ENCODE measurements around the gene FAM24A. TPM values are rescaled to one million over a fixed set of nuclear protein-coding genes. Genes with fewer than 3 reads are reported as not detected.

FAM24A gene
- not detected for total RNA-seq
- polyA plus RNA-seq, result not detected
- long read RNA-seq, donor 1, result 0 reads
- long read RNA-seq, donor 2, result 0 reads
- long read RNA-seq, donor 3, result 0 reads
- long read RNA-seq, donor 4, result 0 reads
- long read RNA-seq, donor 5, result 0 reads
- long read RNA-seq, donor 6, result 0 reads
- long read RNA-seq, donor 7, result 0 reads
- long read RNA-seq, donor 8, result 0 reads
- long read RNA-seq, donor 9, result 0 reads
- long read RNA-seq, donor 10, result 0 reads

- no peaks in the 10 kb centered on the region for H3K4me1 ChIP-seq
- no peak for DNase-seq
- 53 to 78% (median 68%) methylated on average over 1 of the region's 1 CpG for WGBS, 5 donors
- H3K9me3 ChIP-seq, result no peaks in the 10 kb centered on the region
- TF ChIP-seq CTCF (IDR thresholded peaks at IDR 0.05), result no peak
- TF ChIP-seq EP300 (IDR thresholded peaks at IDR 0.05), result no peak
- TF ChIP-seq POLR2A (IDR thresholded peaks at IDR 0.05), result no peak
- TF ChIP-seq POLR2AphosphoS5 (IDR thresholded peaks at IDR 0.05), result no peak
- H3K27me3 ChIP-seq, result no peaks in the 10 kb centered on the region
- H3K36me3 ChIP-seq, result no peaks in the 10 kb centered on the region
- H3K4me3 ChIP-seq, result no peak within 1 kb of the TSS
- intact Hi-C loops (cut with DNase I; ENCODE audit: low total_unique reads), result no loop called here
- no peak within 1 kb of the TSS for H3K27ac ChIP-seq
Observed at GRCh38 chr10:122910310-122910709, at the start of gene FAM24A. TSS of gene FAM24A (plus strand) at chr10:122910610. CDS start at chr10:122911635, 1,025 bp downstream.

DNA sequence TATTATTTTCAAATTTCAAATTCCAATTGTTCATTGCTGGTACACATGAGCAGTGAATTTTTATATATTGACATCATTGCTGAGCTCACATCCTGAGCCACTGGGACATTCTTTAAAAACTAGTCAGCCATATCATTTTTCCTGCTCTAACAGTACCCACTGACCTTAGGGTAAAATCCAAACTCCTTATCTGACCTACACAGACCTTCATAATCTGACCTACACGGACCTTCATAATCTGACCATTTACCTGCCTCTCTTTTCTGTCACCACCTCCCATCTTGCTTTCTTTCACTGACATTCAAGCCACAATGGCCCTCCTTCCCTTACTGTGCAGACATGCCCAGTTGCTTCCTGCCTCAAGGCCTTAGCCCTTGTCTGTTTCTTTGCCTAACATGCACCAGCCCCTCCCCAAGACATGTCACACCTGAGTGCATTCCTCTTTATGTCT is 48.7 kb upstream of the FAM24A start:
- Histone ChIP-seq H3K27ac (no peak overlapping the region), H3K9me3 (no peaks in the 10 kb centered on the region), H3K4me3 (no peak overlapping the region), H3K27me3 (no peaks in the 10 kb centered on the region), H3K4me1 (peaks cover 0 to 6% (median 0%) of the 10 kb centered on the region in 4 donors), H3K36me3 (peaks cover 0 to 3% (median 0%) of the 10 kb centered on the region in 4 donors)
- no peak for DNase-seq
- intact Hi-C loops (cut with DNase I; ENCODE audit: low total_unique reads), result no loop called here
- 29 to 47% (median 43%) methylated on average over 1 of the region's 1 CpG for WGBS, 5 donors
- TF ChIP-seq POLR2A (IDR thresholded peaks at IDR 0.05) (no peak), EP300 (IDR thresholded peaks at IDR 0.05) (no peak), CTCF (IDR thresholded peaks at IDR 0.05) (no peak), POLR2AphosphoS5 (IDR thresholded peaks at IDR 0.05) (no peak)

GRCh38 chr10:122863216-122864193 is 46.9 kb upstream of the FAM24A start:
- TF ChIP-seq CTCF (IDR thresholded peaks at IDR 0.05), result no peak
- TF ChIP-seq EP300 (IDR thresholded peaks at IDR 0.05), result no peak
- no peak for TF ChIP-seq POLR2A (IDR thresholded peaks at IDR 0.05)
- TF ChIP-seq POLR2AphosphoS5 (IDR thresholded peaks at IDR 0.05), result no peak
- Histone ChIP-seq H3K36me3 (peaks cover 0 to 1% (median 0%) of the 10 kb centered on the region in 4 donors), H3K4me3 (no peak overlapping the region), H3K4me1 (peaks cover 0 to 11% (median 0%) of the 10 kb centered on the region in 4 donors), H3K9me3 (no peaks in the 10 kb centered on the region), H3K27me3 (no peaks in the 10 kb centered on the region), H3K27ac (no peak overlapping the region)
- intact Hi-C loops (cut with DNase I; ENCODE audit: low total_unique reads), result no loop called here
- 92 to 97% (median 97%) methylated on average over 2 of the region's 2 CpGs for WGBS, 5 donors
- DNase-seq, result no peak

DNA sequence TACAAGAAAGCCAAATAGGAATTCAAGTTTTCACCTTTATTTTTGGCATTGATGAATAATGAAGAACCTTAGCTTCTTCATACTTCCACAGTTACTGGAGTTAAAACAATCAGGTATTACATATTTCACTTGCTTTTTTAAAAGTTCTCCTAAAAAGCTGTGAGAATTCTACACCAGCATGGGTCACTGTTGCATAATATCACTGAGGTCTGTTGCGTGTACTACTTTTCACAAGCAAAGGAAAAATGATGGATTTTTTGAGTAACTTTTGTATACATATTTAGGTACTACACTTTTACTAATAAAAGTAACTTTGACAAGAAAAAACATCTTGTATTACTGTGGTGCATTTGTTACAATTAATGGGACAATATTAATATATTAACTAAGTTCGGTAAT is 46.2 kb upstream of the FAM24A start:
- intact Hi-C loops (cut with DNase I; ENCODE audit: low total_unique reads), result no loop called here

More for the DNA sequence above, 46.2 kb upstream of the FAM24A start:
- Histone ChIP-seq H3K9me3 (no peaks in the 10 kb centered on the region), H3K4me1 (peaks cover 0 to 11% (median 0%) of the 10 kb centered on the region in 4 donors), H3K27me3 (no peaks in the 10 kb centered on the region), H3K36me3 (no peaks in the 10 kb centered on the region), H3K4me3 (no peak overlapping the region), H3K27ac (no peak overlapping the region)
- TF ChIP-seq CTCF (IDR thresholded peaks at IDR 0.05), result no peak
- no peak for TF ChIP-seq EP300 (IDR thresholded peaks at IDR 0.05)
- TF ChIP-seq POLR2A (IDR thresholded peaks at IDR 0.05), result no peak
- TF ChIP-seq POLR2AphosphoS5 (IDR thresholded peaks at IDR 0.05), result no peak
- no peak for DNase-seq
- WGBS, 5 donors, result 92 to 98% (median 95%) methylated on average over 2 of the region's 2 CpGs

Data from stomach (tissue), 19 donors.